Measurements from ENCODE around the gene AP2B1. TPM values are rescaled to one million over a fixed set of nuclear protein-coding genes. Genes with fewer than 3 reads are reported as not detected.

AP2B1 gene
- total and polyA plus RNA-seq, 9 of the 15 experiments (the other 6 are each of a cell fraction or from before 2014, with no cell fraction given): 60.1 to 287 (median 105) TPM

DNA sequence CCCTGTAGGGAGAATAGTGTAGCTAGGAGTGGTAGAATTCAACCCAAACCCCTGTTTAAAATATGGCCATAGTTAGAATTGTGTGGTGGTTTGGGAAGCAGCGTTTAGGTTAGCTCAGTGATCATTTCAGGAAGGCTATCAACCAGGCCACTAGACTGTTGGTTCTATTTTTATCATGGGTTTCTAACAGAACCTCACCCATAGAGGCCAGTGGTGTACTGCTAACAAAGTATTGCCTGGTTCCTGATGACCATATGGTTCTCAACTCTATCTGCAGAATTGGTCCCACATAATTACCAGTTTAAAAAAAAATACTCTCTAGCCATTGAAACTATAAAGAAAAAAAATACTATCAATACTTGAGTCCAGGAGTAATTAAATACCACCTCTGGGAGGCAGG lies 73.8 kb downstream of the AP2B1 start:
- CTCF ChIA-PET (ENCODE audit: low intra/inter-chr PET ratio): interaction anchor here (0.6 kb wide), 1 partner anchor 128 kb away, joined by 4 read pairs; no protein-coding TSS in a partner anchor
- H2AFZ ChIP-seq (ENCODE audit: low read depth, low read length): no peak overlapping the region
- H3K79me2 ChIP-seq (ENCODE audit: control insufficient read depth, insufficient read depth, low read length): no peaks in the 10 kb centered on the region; the same call in 1 of the 3 replicates
- H4K20me1 ChIP-seq (replicated peaks; ENCODE audit: control insufficient read depth, insufficient read depth, low read length): no peaks in the 10 kb centered on the region
- no peaks in the 10 kb centered on the region for H3K27me3 ChIP-seq (ENCODE audit: control insufficient read depth in 2 of 2, insufficient read depth in 2 of 2, low read length in 2 of 2)
- peaks cover 87% of the 10 kb centered on the region for H3K36me3 ChIP-seq (ENCODE audit: control insufficient read depth, insufficient read depth, low read length)
- no peaks in the 10 kb centered on the region for H3K9me1 ChIP-seq (ENCODE audit: control insufficient read depth, insufficient read depth, low read length)
- ATAC-seq (no peak), FAIRE-seq (no peak), DNase-seq (ENCODE audit: extremely low read depth in 1 of 4, low spot score in 3 of 4) (no peak)
- intact Hi-C loops (cut with micrococcal nuclease): no loop called here
- H3K4me2 ChIP-seq (ENCODE audit: insufficient read depth, low read length): no peak overlapping the region
- H3K4me3 ChIP-seq: no peak overlapping the region
- in situ Hi-C loops (cut with MboI): no loop called here
- no peak for TF ChIP-seq SMARCC2 (IDR thresholded peaks at IDR 0.05; ENCODE audit: low read depth)
- TF ChIP-seq MCM7 (IDR thresholded peaks at IDR 0.05): no peak
- no peak for TF ChIP-seq SMAD4 (CRISPR knock-in tag; conservative IDR thresholded peaks at IDR 0.05)
- TF ChIP-seq NFE2 (IDR thresholded peaks at IDR 0.05; ENCODE audit: low read depth): no peak
- no peak for TF ChIP-seq TEAD2 (tag; IDR thresholded peaks at IDR 0.05)
- no peak for TF ChIP-seq NFE2L1 (tag; IDR thresholded peaks at IDR 0.05; ENCODE audit: borderline replicate concordance, low read depth)
- no peaks in the 10 kb centered on the region for H3K9me3 ChIP-seq (replicated peaks; ENCODE audit: control insufficient read depth, insufficient read depth, low read depth, low read length)
- no TSS peak for BruUV-seq (replicated peaks)
- no peak overlapping the region for H3K27ac ChIP-seq (ENCODE audit: extremely low read depth, low read depth, low read length)
- no peaks in the 10 kb centered on the region for H3K4me1 ChIP-seq (replicated peaks in 1 of 2; ENCODE audit: control insufficient read depth in 2 of 2, insufficient read depth in 2 of 2, low read length in 2 of 2)
- WGBS (ENCODE audit: insufficient coverage, low coverage, missing lambda C conversion rate): 75% methylated on average over 1 of the region's 1 CpG
- POLR2A ChIA-PET: interaction anchor here (0.9 to 1.4 kb wide), 3 partner anchors 9 to 12 kb away, joined by 3 to 4 read pairs (median 3); no protein-coding TSS in a partner anchor
- no peak overlapping the region for H3K9ac ChIP-seq (ENCODE audit: insufficient read depth in 1 of 2, low read depth in 2 of 2, low read length in 2 of 2)

- H3K4me3 ChIP-seq: no peak overlapping the region
- ChIA-PET POLR2A (interaction anchor here (0.5 to 2.6 kb wide), 7 partner anchors 10 to 45 kb away, joined by 3 to 12 read pairs (median 5); no protein-coding TSS in a partner anchor), CTCF (ENCODE audit: low intra/inter-chr PET ratio) (no interaction called here)
- H3K36me3 ChIP-seq (ENCODE audit: control insufficient read depth, insufficient read depth, low read length): peaks cover 90% of the 10 kb centered on the region
- no peak overlapping the region for H3K9ac ChIP-seq (ENCODE audit: insufficient read depth in 1 of 2, low read depth in 2 of 2, low read length in 2 of 2)
- WGBS (ENCODE audit: insufficient coverage, low coverage, missing lambda C conversion rate): 92% methylated on average over 5 of the region's 5 CpGs
- ATAC-seq: no peak
- no peak for DNase-seq (ENCODE audit: extremely low read depth in 1 of 4, low spot score in 3 of 4)
- no peaks in the 10 kb centered on the region for H3K9me3 ChIP-seq (replicated peaks; ENCODE audit: control insufficient read depth, insufficient read depth, low read depth, low read length)
- no peaks in the 10 kb centered on the region for H3K9me1 ChIP-seq (ENCODE audit: control insufficient read depth, insufficient read depth, low read length)
- intact Hi-C loops (cut with micrococcal nuclease): no loop called here
- H3K27ac ChIP-seq (ENCODE audit: extremely low read depth, low read depth, low read length): no peak overlapping the region
- no peak overlapping the region for H3K4me2 ChIP-seq (ENCODE audit: insufficient read depth, low read length)
- in situ Hi-C loops (cut with MboI): no loop called here
- H3K79me2 ChIP-seq (ENCODE audit: control insufficient read depth, insufficient read depth, low read length): no peaks in the 10 kb centered on the region
- TF ChIP-seq PRDM10 (IDR thresholded peaks at IDR 0.05; ENCODE audit: partially characterized antibody) (peak; percentile 82), MECOM (CRISPR knock-in tag; IDR thresholded peaks at IDR 0.05) (no peak)
- H4K20me1 ChIP-seq (replicated peaks; ENCODE audit: control insufficient read depth, insufficient read depth, low read length): no peaks in the 10 kb centered on the region
- no peak overlapping the region for H2AFZ ChIP-seq (ENCODE audit: low read depth, low read length)
- FAIRE-seq: no peak
- H3K27me3 ChIP-seq (ENCODE audit: control insufficient read depth in 2 of 2, insufficient read depth in 2 of 2, low read length in 2 of 2): no peaks in the 10 kb centered on the region
- no TSS peak for BruUV-seq (replicated peaks)
- H3K4me1 ChIP-seq (replicated peaks in 1 of 2; ENCODE audit: control insufficient read depth in 2 of 2, insufficient read depth in 2 of 2, low read length in 2 of 2): no peaks in the 10 kb centered on the region
These were observed 77.6 kb downstream of the AP2B1 start for GRCh38 chr17:35664685-35665084.

Data from K562 (cell line).